ENCODE results near the gene CYP4F22.
"Not testable (repeated sequence)": the region's sequence is repeated elsewhere in the genome, so short reads cannot be mapped to it uniquely, and the experiment has no call there.

Gene CYP4F22

DNA sequence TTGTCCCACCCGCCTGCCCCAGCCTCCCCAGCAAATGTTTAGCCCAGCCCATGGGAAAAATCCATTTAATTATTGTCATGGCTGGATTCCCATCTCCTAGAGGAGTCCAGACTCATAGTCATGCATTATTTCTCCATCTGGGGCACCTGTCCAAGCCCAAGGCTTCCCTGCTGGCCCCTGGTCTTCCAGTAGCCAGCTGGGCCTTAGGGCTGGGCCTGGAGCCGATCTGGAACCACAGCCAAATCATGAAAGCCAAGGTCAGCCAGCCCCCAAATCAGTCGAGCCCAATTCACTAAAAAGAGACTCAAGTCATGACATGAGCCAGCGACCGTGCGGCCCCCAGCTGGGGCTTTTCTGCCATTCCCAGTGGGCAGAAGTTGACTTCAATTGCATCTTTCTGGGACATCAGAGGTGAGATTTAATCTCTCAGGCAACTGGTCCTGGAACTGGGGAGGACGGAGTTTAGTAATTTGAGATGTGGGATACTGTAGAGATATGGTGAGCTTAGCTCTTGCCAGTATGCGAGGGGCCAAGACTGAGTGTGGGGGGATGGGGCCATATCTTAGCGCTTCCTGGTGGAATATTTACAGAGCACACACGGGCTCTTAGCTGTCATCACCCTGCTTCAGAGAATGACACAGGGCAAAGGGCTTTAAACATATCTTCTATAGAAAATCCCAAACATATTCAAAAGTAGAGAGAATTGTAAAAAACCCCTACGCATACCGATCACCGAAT is 19.7 kb upstream of the CYP4F22 start:
- DNase-seq = no peak

- no peak for DNase-seq
Measured at GRCh38 chr19:15495151-15495550, 13.2 kb upstream of the CYP4F22 start.

DNA sequence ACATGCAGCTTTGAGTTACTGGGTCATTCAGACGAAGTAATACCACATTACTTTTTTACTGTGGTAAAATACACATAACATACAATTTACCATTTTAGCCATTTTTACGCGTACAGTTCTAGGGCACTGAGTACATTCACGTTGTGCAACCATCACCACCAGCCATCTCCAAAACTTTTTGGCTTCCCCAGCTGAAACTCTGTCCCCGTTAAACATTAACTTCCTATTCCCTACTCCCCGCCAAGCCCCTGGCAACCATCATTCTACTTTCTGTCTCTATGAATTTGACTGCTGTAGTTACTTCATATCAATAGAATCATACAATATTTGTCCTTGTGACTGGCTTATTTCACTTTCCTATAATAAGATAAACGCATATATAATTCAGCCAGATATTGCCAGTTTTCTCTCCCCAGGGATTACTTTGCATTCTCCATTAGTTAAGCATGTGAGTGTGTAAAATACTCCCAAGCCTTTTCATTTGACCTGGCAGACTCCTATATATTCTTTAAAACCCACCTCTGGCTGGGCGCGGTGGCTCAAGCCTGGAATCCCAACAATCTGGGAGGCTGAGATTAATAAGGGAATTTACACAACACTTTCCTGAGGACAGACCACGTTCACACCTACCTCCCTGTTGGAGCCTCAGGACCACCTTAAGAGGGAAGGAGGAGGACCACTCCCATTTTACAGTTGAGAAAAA is 10.0 kb upstream of the CYP4F22 start:
- DNase-seq = no peak

DNA sequence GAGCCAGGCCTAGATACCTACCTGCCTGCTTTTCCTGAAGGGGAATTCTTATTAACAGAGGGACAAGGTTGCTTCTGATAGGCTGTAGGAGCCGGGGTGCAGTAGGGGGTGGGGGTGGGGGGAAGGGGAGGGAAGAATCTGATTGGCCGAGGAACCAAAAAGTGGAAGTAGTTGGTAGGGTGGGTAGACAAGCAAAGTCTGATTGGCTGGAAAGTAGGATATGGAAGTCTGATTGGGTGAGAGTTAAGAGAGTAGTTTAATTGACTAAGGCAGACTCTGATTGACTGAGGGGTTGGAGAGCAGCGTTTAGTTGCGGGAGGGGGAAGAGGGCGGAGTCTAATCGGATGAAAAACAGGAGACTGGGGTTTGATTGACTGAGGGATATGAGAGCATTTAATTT is 9.4 kb upstream of the CYP4F22 start:
- DNase-seq = no peak

DNA sequence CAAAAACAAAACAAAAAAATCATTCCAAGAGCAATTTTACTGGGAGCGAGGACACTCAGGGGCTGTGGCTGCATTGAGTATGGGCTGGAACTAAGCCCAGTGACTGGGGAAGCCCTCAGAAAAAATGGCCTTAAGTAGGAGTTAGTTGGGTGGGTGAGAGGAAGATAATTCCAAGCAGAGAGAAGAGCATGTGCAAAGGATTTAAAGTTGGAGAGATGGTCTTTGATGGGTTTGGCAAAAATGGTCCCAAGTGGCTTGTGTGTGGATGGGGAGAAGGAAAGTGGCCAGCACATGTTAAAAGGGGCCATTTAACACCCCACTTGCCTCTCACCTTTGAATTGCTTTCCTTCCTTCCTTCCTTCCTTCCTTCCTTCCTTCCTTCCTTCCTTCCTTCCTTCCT is 6.7 kb upstream of the CYP4F22 start:
- DNase-seq = no peak

DNA sequence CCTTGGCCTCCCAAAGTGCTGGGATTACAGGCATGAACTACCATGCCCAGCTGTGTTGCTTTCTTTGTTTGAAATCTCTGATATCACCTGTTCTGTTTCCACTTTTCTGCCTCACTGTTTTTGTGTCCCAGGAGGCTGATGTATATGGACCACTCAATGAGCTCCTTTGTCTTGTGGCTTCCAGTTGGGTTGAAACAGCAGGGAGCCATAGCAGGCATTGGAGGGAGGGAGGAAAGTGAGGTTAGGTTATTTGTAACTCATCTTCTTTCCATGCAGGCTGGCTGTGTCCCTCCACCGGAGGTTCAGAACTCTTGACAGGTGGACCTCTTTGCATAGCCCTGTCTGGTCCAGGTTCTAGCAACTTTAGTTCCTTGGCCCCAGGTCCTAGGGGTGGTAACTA is 6.1 kb upstream of the CYP4F22 start:
- no peak for DNase-seq

GRCh38 chr19:15506074-15506571 is 2.2 kb upstream of the CYP4F22 start:
- DNase-seq = no peak

DNA sequence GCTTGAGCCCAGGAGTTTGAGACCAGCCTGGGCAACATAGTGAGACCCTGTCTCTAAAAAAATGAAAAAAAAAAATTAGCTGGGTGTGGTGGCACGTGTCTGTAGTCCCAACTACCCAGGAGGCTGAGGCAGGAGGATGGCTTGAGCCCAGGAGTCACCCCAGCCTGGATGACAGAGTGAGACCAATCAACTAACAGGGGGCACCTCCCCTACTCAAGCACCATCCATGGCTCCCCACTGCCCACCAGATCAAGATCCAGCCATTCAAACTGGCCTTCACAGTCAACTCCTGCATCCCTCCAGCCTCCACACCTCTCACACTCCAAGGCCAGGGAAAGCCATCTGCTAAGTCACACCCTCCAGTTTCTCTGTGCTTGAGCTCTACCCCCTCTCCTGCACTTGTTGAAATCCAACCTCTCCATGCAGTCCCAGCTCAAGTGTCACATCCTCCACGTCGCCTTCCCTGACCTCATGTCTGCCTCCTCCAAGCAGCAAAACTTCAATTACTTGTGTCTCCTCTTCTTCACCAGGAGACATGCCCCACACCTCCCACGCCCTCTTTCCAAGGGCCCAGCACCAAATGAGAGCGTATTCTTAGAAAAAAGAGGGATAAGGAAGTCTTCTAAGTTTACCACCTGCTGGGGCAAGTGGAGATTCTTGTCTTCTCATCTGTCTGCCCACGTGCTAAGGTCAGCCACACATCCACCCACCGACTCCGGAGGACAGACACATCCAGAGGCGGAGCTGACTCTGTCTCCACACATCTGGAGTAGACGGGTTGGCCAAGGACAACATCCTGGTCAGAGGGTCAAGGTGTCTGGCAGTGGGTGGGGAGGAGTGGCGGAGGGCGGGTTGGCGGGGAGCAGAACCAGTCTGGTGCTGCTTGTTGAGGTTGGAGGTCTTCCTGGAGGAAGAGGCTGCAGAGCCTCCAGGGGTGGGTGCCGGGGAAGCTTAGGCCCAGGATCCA is 974 bp upstream of the CYP4F22 start:
- DNase-seq = no peak

- no peak for DNase-seq
Measured at GRCh38 chr19:15511671-15512424, 3.5 kb downstream of the CYP4F22 start.

DNA sequence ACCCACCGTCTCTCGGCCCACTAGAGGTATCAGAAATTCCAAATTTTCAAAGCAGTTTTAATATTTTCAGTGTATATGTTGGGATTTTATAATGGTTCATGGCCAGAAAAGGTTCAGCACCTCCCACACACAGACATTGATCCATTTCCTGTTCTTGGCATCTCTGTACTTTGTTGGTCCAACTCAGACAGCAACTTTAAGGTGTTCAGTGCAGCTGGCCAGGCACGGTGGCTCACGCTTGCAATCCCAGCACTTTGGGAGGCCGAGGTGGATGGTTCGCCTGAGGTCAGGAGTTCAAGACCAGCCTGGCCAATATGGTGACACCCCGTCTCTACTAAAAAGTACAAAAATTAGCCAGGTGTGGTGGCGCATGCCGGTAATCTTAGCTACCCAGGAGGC is 6.9 kb downstream of the CYP4F22 start:
- not testable (repeated sequence) for DNase-seq

GRCh38 chr19:15516363-15516762 is 8.0 kb downstream of the CYP4F22 start:
- DNase-seq = no peak

DNA sequence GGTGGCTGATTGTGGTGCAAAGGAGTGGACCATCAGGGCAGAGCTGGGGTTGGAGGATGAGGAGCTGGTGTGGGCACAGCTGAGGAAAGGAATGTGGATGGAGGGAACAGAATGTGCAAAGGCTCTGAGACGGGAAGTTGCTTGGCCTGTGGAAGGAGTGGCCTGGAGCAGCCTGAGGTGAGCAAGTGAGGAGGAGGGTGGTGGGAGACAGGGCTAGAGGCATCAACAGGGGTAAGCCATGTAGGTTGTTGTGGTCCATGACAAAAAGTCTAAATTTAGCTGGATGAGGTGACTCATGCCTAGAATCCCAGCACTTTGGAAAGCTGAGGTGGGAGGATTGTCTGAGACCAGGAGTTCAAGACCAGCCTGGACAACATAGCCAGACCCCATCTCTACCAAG is 9.5 kb downstream of the CYP4F22 start:
- DNase-seq = no peak

- no peak for DNase-seq
Measured at GRCh38 chr19:15519433-15519976, 11.2 kb downstream of the CYP4F22 start.

DNA sequence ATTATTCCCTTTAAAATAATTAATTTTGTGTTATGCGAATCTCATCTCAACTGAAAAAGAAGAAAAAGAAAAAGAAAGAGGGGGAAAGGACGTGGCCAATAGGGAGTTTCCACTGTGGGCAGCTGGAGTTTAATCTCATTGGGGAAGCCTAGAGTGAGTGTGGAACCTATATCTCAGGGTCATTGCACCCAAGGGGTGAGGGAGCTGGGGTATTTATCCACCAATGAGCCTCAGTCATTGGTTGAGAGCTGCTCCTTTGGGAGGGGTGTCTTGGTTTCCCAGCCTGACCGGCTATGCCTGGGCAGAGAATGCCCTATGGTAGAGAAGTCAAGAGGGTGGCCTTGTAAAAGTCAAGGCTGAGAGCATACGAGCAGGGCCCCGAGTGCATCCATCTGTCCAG is 16.5 kb downstream of the CYP4F22 start:
- no peak for DNase-seq

- DNase-seq = no peak
Measured at GRCh38 chr19:15525291-15525690, 17.0 kb downstream of the CYP4F22 start.

DNA sequence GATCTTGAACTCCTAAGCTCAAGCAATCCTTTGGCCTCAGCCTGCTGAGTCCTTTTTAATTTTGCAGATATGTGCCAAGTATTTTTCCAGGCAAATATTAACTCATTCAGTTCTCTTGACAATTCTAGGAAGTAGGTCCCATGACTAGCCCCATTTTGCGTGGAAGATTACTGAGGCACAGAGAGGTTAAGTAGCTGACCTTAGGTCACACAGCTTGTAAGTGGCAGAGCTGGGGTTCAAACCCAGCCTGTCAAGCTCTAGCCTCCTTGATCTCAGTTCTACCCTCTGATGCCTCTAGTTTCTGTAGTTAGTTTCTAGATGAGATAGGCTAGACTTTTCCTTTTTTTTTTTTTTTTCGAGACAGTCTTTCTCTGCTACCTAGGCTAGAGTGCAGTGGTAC is 18.1 kb downstream of the CYP4F22 start:
- no peak for DNase-seq

DNA sequence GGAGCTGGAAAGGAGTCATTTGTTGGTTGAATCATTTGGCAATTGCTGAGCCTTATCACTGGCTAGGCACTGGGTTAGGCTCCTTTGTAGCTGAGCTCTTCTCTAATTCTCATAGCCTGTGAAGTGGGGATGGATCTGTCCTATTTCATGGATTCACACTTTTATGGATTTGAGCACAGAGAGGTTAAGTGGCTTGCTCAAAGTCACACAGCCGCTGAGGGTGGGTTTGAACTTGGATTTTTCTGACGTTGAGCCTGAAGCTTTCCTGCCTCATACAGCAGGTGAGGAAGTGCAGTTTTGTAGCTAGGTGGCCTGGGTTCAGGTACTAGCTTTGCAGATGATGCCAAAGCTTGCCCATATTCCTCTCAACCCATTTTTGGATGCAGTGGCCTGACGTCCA is 19.4 kb downstream of the CYP4F22 start:
- DNase-seq = no peak

- no peak for DNase-seq
Measured at GRCh38 chr19:15529774-15530372, 21.5 kb downstream of the CYP4F22 start.

DNA sequence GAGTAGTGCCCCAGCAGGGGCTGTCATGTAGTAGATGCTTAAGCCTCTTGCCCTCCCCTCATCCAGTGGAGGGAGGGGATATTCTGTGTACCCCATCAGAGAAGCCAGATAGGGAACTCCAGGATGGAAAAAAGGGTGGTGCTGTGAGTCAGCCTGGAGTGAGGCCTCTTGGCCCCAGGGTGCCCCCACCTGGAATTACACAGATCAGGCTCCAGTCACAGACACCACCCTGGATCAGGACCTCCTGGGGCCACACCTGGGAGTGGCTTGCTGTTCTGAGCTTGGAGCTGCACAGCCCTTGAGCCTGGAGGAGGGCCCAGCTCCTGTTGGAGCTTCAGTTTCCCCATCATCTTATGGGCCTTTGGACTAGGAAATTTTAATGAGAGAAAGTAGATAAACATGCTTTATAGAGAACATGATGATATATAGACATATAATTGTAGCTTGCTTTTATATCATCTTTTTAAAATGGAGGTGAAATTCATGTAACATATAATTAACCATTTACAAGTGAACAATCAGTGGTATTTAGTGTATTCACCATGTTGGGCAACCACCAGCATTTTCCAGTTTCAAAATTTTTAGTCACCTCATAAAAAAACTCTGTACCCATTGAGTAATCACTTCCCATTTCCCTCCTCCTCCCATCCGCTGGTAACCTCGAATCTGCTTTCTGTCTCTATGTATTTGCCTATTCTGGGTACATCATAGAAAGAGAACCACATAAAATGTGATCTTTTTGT is 24.6 kb downstream of the CYP4F22 start:
- no peak for DNase-seq

DNA sequence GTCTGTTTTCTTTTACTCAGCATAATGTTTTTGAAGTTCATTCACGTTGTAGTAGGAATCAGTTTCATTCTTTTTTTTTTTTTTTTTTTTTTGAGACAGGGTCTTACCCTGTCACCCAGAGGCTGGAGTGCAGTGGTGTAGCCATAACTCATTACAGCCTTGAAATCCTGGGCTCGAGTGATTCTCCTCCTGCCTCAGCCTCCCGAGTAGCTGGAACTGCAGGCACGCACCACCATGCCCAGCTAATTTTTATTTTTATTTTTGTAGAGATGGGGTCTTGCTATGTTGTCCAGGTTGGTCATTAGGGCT is 25.2 kb downstream of the CYP4F22 start:
- DNase-seq = not testable (repeated sequence)

Data from hypothalamus (tissue), 51 donors.